Fibroblast of lung (primary cell): Measurements from ENCODE around the gene MAP2K5.

ENCODE experiments used
- EZH2 ChIP-seq: IDR thresholded peaks from 2 replicates; pipeline ENCODE4 v1.5.1; 2012; ENCODE audit warnings: low read length, control low read depth, mild to moderate bottlenecking; ENCODE audit errors: missing control alignments
- TF ChIP-seq, protein P1 (sequence below), 2 donors: IDR thresholded peaks in 1 of 2; conservative IDR thresholded peaks in 1 of 2; 1 replicate in 1 of 2; 2 replicates in 1 of 2; pipeline ENCODE4 v1.5.1; 2011 to 2012; ENCODE audit warnings: low read length in 2 of 2, control low read depth in 1 of 2, inconsistent platforms in 1 of 2, low read depth in 1 of 2, mild to moderate bottlenecking in 1 of 2

DNA sequence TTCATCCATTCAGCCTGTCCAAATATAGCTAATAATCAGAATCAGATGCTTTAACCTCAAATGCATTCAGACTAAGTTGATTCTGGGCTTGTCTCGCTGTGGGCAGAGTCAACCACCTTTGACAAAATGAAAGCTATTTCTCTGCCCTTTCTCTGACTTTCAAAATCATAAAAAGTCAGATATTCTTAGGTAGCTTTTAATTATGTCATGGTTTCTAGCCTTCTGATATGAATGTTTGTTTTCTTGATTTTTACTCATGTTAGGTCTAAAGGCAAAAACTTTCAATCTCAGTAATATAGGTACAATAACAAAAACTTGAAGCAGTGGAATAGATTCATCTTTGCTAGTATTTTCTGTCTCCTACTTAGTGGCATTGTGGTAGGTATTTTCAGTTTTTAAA is 46.9 kb upstream of the MAP2K5 start:
- TF ChIP-seq, protein P1, sequence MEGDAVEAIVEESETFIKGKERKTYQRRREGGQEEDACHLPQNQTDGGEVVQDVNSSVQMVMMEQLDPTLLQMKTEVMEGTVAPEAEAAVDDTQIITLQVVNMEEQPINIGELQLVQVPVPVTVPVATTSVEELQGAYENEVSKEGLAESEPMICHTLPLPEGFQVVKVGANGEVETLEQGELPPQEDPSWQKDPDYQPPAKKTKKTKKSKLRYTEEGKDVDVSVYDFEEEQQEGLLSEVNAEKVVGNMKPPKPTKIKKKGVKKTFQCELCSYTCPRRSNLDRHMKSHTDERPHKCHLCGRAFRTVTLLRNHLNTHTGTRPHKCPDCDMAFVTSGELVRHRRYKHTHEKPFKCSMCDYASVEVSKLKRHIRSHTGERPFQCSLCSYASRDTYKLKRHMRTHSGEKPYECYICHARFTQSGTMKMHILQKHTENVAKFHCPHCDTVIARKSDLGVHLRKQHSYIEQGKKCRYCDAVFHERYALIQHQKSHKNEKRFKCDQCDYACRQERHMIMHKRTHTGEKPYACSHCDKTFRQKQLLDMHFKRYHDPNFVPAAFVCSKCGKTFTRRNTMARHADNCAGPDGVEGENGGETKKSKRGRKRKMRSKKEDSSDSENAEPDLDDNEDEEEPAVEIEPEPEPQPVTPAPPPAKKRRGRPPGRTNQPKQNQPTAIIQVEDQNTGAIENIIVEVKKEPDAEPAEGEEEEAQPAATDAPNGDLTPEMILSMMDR (conservative IDR thresholded peaks at IDR 0.05 in 1 of 2, IDR thresholded peaks at IDR 0.05 in 1 of 2; ENCODE audit: low read depth in 1 of 2, low read length in 2 of 2) = no peak
- no peak for TF ChIP-seq EZH2
